ENCODE data around the gene DCLRE1C. TPM values are rescaled to one million over a fixed set of nuclear protein-coding genes. Genes with fewer than 3 reads are reported as not detected.
A peak's percentile ranks its signal among the peaks of the same experiment; 100 is the strongest.
"Not testable (repeated sequence)": the region's sequence is repeated elsewhere in the genome, so short reads cannot be mapped to it uniquely, and the experiment has no call there.

Gene DCLRE1C
- total RNA-seq, 6 experiments from 2014 or later, result 1.7 to 5.0 (median 3.0) TPM

GRCh38 chr10:14878266-14879123 lies 75.4 kb downstream of the DCLRE1C start, which contains the start of gene SUV39H2:
Gene SUV39H2, plus strand, starts transcription at chr10:14878866. Its CDS starts 23 bp downstream, at chr10:14878889.
- Histone ChIP-seq H3K27me3 (no peaks in the 10 kb centered on the region), H3K27ac (peak within 1 kb of the TSS; percentile 62 to 95 (median 85)), H3K9me3 (no peaks in the 10 kb centered on the region), H3K4me1 (peaks cover 0 to 10% (median 0%) of the 10 kb centered on the region in 4 donors), H3K4me3 (peak within 1 kb of the TSS; percentile 88 to 94 (median 92)), H3K36me3 (no peaks in the 10 kb centered on the region)
- WGBS (ENCODE audit: insufficient coverage, low coverage, low lambda C conversion rate, missing lambda C conversion rate), result 0% methylated on average over 7 of the region's 102 CpGs
- peak; percentile 97 for DNase-seq
- peak; percentile 93 to 97 (median 96) for ATAC-seq
- peak; percentile 86 for TF ChIP-seq POLR2A (IDR thresholded peaks at IDR 0.05)
- TF ChIP-seq CTCF (IDR thresholded peaks at IDR 0.05), result peak in 1 of 4 donors; percentile 23
- intact Hi-C loops (cut with DNase I), result no loop called here

GRCh38 chr10:14876764-14877163 lies 77.1 kb downstream of the DCLRE1C start:
- H3K4me3 ChIP-seq, result no peak overlapping the region
- peaks cover 0 to 10% (median 0%) of the 10 kb centered on the region in 4 donors for H3K4me1 ChIP-seq
- H3K27me3 ChIP-seq, result no peaks in the 10 kb centered on the region
- intact Hi-C loops (cut with DNase I), result no loop called here
- H3K27ac ChIP-seq, result no peak overlapping the region
- TF ChIP-seq CTCF (IDR thresholded peaks at IDR 0.05) (no peak), POLR2A (IDR thresholded peaks at IDR 0.05) (no peak)
- DNase-seq (no peak), ATAC-seq (no peak)
- no peaks in the 10 kb centered on the region for H3K36me3 ChIP-seq
- 82% methylated on average over 9 of the region's 9 CpGs for WGBS (ENCODE audit: insufficient coverage, low coverage, low lambda C conversion rate, missing lambda C conversion rate)
- H3K9me3 ChIP-seq, result no peaks in the 10 kb centered on the region

GRCh38 chr10:14875941-14876340 lies 78.0 kb downstream of the DCLRE1C start:
- H3K9me3 ChIP-seq, result no peaks in the 10 kb centered on the region
- no peak overlapping the region for H3K4me3 ChIP-seq
- TF ChIP-seq CTCF (IDR thresholded peaks at IDR 0.05) (no peak), POLR2A (IDR thresholded peaks at IDR 0.05) (no peak)
- ATAC-seq, result peak in 1 of 4 donors; percentile 5
- DNase-seq, result no peak
- H3K27me3 ChIP-seq, result no peaks in the 10 kb centered on the region
- peaks cover 0 to 10% (median 0%) of the 10 kb centered on the region in 4 donors for H3K4me1 ChIP-seq
- intact Hi-C loops (cut with DNase I), result no loop called here
- H3K36me3 ChIP-seq, result peaks cover 0 to 3% (median 0%) of the 10 kb centered on the region in 4 donors
- H3K27ac ChIP-seq, result peak overlapping the region in 1 of 3 donors; percentile 46
- 67% methylated on average over 12 of the region's 12 CpGs for WGBS (ENCODE audit: insufficient coverage, low coverage, low lambda C conversion rate, missing lambda C conversion rate)

GRCh38 chr10:14873090-14873760 lies 80.7 kb downstream of the DCLRE1C start:
- H3K27me3 ChIP-seq, result no peaks in the 10 kb centered on the region
- H3K9me3 ChIP-seq, result no peaks in the 10 kb centered on the region
- no peak overlapping the region for H3K27ac ChIP-seq
- ATAC-seq (no peak), DNase-seq (no peak)
- H3K36me3 ChIP-seq, result peaks cover 0 to 16% (median 1%) of the 10 kb centered on the region in 4 donors
- TF ChIP-seq POLR2A (IDR thresholded peaks at IDR 0.05) (no peak), CTCF (IDR thresholded peaks at IDR 0.05) (no peak)
- no peak overlapping the region for H3K4me3 ChIP-seq
- intact Hi-C loops (cut with DNase I), result no loop called here
- 69% methylated on average over 2 of the region's 2 CpGs for WGBS (ENCODE audit: insufficient coverage, low coverage, low lambda C conversion rate, missing lambda C conversion rate)
- H3K4me1 ChIP-seq, result peaks cover 0 to 5% (median 0%) of the 10 kb centered on the region in 4 donors

GRCh38 chr10:14864871-14865270 lies 89.0 kb downstream of the DCLRE1C start:
- WGBS (ENCODE audit: insufficient coverage, low coverage, low lambda C conversion rate, missing lambda C conversion rate), result 88% methylated on average over 3 of the region's 3 CpGs
- DNase-seq; H3K4me3 ChIP-seq; H3K27me3 ChIP-seq; ATAC-seq; H3K27ac ChIP-seq; H3K4me1 ChIP-seq; H3K9me3 ChIP-seq; intact Hi-C loops (cut with DNase I): not testable (repeated sequence)
- H3K36me3 ChIP-seq, result peaks cover 0 to 24% (median 1%) of the 10 kb centered on the region in 4 donors

- H3K4me1 ChIP-seq; ATAC-seq; H3K9me3 ChIP-seq; H3K27ac ChIP-seq; intact Hi-C loops (cut with DNase I); DNase-seq; H3K4me3 ChIP-seq; H3K27me3 ChIP-seq: not testable (repeated sequence)
- 93% methylated on average over 6 of the region's 6 CpGs for WGBS (ENCODE audit: insufficient coverage, low coverage, low lambda C conversion rate, missing lambda C conversion rate)
- H3K36me3 ChIP-seq, result peaks cover 0 to 21% (median 1%) of the 10 kb centered on the region in 4 donors
These were observed 89.4 kb downstream of the DCLRE1C start for GRCh38 chr10:14864466-14864865.
